NK-92 (cell line): ENCODE measurements around the gene RTCB.
"Not testable (repeated sequence)": the region's sequence is repeated elsewhere in the genome, so short reads cannot be mapped to it uniquely, and the experiment has no call there.

Source experiments
- DNase-seq: peaks from one replicate; lab custom pipeline; 2025; ENCODE audit not compliant: unreplicated experiment; lab: John Stamatoyannopoulos, UW

Gene RTCB

DNA sequence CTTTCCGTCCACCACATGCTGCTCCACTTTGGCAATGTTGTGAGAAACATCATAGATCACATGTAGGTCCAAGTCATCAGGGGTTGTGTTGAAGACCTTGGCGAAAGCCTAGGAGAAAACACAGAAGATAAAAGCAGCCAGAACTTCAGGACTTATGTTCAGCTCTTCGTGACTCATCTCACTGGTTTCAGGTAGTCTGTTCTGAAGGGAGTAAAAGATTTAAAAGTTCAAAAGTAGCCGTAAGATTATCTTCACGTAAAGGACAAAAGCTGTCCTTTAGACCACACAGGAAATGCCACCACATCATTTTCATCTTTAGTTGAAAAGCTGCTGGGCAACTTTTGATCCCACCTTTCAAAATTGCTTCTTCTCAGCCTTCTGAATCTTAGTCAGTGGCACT, 16.9 kb downstream of the RTCB start:
- no peak for DNase-seq

DNA sequence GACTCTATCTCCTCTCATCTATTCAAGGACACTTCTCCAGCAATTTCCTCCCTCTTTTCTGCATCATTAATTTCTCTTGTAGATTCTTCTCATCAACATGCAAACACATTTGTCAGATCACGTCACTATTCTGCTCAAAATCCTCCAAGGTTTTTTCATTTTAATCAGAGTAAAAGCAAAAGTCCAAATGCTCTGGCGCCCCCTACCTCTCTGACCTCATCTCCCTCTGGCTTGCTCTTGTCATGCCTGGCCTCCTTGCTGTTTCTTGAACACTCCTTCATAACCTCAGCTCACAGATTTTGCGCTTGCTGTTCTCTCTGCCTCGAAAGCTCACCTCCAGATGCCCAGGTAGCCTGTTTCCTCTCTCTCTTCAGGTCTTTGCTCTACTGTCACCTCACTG, 22.4 kb downstream of the RTCB start:
- no peak for DNase-seq

DNA sequence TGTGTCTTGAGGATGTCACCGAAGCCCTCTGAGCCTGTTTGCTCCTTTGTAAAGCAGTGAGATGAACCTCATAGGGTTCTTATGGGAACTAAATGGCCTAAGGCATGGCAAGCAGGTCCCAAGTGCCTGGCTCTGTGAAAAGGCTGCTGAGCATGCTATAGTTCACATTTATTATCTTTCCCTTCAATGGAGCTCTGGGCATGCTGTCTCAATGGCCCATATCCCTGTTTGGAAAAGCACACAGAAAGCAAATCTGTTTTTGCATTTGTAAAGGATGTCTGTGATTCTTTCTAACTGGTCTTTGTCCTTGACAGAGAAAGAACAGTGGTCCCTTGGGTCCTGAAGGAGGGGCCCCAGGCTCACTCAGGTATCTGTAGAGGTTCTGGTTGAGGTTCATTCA, 26.4 kb downstream of the RTCB start:
- no peak for DNase-seq

DNA sequence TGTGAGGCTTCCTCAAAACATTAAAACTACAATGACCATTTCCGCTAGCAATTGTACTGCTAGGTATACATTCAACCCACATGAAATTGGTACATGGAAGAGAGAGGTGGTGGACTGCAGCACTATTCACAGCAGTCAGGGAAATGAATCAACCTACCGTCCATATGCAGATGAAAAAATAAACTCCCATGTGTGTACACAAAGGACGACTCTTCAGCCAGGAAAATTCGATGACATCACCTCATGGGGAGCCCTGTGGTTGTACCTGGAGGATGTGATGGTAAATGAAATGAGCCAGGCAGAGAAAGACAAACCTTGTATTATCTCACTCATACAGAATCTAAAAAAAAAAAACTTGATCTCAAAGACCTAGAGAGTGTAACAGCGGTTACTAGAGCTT, 31.1 kb downstream of the RTCB start:
- DNase-seq: no peak

DNA sequence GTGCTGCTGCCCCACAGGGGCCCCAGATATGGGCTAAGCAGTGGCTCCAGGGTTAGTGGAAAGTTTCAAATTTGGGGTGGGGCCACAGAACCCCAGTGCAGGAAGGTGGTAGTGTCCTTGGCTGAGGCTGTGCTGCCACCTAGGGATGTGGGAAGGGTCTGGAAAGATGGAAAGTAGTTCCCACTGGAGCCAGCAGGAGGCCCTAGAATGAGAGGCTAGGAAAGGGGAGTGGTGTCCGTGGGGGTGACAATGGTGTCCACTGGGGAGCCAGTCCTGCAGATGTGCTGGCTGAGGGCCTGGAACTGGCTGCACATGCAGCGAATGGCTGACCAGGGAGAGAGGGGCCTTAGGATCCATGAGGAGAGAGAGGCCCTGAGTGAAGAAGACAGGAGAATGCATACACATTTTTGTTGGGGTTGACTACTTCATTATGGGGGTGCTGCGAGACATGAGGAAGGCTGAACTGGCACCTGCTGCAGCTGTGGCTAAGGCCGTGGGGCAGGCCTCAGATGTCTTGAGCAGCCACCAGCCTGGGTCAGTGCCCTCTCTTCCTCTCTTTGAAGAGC, 33.3 kb downstream of the RTCB start:
- DNase-seq: no peak

DNA sequence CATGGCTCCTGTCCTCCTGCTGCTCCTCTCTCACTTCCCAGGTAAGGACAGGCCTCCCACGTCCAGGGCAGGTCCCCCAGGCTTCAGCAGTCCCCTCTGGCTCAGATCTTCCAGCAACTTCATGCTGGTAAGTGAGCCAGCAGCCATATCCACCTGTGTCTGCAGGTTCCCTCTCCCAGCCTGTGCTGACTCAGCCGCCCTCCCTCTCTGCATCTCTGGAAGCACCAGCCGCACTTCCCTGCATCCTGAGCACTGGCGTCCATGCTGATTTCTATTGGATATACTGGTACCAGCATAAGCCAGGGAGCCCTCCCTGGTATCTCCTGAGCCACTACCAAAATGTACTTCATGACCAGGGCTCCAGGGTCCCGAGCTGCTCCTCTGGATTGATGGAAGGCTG, 35.4 kb downstream of the RTCB start:
- DNase-seq: no peak

DNA sequence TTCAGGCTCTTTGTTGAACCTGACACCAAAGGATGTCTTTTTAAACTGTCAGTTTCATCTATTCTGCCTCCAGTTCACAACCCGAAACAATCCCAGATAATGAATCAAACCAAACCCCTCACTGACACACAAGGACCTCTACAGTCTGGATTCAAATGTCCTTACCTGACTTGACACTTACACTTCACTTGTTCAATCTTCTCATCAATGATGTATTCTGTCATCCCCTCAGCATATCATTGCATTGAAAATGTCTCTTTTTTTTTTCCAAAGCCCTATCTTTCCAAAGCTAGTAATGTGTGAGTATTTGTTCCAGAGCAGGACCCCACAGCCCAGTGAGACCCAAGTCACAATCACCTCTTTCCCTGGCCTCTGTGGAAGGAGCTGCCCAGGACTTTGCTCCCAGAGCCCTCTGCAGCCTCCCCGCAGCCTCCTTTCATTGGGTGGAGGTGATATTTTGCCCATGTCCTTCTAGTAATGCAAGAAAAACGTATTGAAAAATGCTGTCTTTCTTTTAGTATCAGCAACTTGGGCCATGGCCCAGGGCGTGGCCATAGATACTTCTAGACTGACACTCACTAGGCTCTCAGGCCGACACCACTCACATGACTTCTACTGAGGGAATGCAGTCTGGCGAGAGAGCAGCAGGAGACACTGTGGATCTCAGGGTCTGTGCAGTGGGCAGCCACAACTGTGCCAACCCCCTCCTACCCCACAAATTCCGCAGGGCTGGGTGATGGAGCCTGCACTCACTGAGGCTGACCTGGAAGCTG, 36.2 kb downstream of the RTCB start:
- DNase-seq: no peak

DNA sequence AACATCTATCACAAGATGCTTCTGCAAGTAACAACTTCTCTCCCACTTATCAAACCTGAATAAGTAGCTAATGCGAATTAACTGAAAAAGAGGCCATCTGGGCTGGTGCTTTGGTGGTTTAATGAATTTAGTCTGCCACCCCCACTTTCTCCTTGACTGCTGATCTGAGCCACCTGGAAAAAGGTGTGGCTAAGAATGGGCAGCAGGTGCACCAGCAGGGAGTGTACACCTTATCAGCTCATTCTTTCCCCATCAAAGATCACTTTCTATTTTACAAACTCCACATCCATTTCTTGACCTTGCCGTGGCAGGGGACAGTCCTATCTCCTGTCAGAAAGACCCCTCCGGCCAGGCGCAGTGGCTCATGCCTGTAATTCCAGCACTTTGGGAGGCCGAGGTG, 47.8 kb downstream of the RTCB start:
- no peak for DNase-seq

DNA sequence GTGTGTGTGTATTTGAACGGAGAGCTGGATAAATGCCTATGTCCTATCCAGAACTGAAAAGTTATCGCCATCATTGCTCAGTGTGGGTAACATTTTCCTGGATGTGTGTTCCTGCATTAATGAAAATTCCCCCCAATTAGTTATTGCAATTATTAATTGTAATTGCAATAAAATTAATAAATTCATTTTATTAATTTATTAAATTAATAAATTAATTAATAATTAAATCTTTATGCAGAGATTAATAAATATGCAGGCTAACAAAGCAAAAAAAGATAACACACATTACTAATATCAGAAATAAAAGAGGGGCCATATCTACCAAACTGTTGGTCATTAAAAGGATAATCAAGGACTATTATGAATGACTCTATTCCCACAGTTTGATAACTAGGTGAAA, 50.8 kb downstream of the RTCB start:
- no peak for DNase-seq

DNA sequence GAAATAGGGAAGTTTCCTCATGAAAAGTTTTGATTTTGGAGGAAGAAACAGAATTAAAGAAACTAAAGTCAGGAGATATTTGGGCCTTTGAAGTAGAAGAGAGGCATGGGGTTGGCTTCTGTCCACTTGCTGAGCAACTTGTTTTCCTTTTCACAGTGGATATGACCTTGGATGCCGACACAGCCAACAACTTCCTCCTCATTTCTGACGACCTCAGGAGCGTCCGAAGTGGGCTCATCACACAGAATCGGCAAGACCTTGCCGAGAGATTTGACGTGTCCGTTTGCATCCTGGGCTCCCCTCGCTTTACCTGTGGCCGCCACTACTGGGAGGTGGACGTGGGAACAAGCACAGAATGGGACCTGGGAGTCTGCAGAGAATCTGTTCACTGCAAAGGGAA, 52.0 kb downstream of the RTCB start:
- DNase-seq: not testable (repeated sequence)

DNA sequence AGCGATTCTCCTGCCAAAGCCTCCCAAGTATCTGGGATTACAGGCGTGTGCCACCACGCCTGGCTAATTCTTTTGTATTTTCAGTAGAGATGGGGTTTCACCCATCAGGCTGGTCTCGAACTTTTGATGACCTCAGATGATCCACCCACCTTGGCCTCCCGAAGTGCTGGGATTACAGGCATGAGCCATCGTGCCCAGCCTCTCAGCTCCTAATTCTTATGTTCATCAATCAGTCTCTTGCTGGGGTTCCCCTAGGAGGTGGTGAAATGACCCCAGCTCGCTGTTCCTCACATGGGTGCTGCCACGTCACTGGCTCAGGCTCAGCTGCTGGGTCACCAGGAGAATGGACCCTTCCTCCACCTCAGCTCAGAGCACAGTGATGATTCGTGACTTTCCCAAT, 54.5 kb downstream of the RTCB start, which contains the start of gene RFPL3:
TSS of gene RFPL3 (plus strand) at position 301 of the 400 bp plus-strand sequence. CDS start 205 bp downstream, outside the sequence.
- DNase-seq: not testable (repeated sequence)

DNA sequence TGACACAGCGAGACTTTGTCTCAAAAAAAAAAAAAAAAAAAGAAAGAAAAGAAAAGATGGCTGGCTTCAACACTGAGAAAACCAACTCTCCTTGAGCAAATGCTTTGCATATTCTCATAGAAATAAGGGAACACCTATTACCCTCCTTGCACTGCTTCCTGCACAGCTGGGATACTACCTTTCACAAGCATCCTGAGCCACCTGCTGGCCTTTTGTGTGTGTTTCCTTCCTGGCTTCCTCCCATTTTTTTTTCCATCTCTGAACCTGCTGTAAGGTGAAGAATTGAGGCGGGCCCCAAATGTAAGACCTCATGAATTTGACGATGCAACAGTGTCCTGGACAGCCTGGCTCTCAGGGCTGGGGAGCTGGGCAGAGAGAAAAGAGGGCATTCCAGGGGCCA, 56.3 kb downstream of the RTCB start:
- no peak for DNase-seq

DNA sequence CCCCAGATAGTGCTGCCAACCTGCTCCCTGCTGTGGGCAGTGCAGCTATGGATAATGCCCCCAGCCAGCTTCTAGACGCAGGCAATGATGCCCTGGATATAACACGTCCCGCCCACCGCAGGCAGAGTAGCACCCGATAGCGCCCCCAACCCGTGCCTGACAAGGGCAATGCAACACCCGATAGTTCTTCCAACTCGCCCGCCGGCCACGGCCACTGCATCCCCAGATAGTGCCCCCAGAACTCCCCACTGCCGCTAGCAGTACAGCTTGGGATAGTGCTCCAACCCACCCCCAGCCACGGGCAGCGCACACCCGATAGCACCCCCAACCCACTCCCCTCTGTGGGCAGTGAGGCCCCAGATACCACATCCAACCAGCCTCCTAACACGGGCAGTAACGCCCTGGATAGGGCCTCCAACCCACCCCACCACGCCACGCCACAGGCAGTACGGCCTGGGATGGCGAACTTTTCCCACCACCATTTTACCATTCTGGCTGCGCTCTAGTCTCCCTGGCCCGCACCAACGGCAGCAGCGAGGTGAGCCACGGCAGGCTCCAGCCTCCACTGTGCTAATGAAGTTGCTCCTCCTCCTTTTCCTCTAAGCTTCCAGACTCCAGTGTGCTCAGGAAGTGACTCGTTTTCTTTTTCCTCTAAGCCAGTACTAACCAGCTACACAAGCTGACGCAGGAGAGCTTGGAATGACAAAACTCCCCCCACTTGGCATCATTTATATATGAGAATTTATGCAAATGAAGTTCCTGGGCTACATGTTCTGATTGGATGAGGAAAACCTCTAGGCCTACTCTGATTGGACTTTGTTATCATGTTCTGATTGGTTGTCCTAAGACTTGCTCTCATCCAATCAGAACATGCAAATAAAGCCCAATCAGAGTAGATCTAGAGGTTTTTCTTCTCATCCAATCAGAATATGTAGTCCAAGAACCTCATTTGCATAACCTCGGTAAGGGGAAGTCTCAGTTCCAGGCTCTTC, 57.4 kb downstream of the RTCB start:
- DNase-seq: no peak

DNA sequence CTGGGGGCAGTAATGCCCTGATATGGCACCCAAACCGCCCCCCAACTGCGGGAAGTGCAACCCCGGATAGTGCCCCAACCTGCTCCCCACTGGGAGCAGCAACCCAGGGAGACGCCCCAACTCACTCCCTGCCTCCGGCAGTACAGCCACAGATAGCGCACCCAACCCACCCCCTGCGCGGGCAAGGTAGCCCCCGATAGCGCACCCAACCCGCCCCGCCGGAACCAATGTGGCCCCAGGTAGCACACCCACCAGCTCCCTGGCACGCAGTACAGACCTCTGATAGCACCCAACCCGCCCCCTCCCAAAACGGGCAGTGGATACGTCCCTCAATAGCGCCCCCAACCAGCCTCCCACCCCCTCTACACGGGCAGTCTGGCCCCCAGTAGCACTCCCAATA, 58.2 kb downstream of the RTCB start:
- DNase-seq: no peak

DNA sequence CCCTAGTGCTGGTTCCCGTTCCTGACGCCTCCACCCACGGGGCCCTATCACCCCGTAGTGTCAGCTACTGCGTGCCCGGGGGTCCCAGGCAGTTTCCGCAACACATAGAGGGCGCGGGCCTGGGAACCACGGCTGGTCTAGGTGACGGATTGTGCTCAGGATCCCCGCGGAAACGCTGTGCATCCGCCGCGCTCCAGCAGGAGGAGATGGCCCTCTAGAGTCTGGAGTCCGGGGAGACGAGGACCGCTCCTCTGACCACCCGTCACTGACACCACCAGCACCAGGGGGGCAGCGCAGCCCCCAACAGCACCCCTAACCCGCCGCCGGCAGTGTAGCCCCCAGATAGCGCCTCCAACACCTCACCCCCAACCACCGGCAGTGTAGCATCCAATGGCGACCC, 58.8 kb downstream of the RTCB start:
- no peak for DNase-seq

DNA sequence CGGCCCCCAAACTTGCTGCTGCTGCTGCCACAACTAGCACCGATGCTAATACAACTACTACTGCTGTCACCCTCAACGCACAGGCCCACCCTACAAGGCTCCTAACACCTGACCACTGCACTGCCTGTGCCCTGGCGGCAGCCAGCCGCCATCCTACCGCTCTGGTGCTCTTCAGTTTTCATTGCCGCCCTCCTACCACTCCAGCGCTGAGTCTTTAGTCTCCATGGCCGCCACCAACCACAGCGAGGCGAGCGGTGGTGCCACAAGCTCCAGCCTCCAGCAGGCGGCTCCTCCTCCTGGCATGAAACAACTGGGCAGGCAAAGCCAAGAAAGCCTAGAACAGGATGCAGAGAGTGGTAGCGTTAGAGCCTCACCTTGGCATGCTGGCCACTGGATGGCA, 59.4 kb downstream of the RTCB start:
- no peak for DNase-seq

DNA sequence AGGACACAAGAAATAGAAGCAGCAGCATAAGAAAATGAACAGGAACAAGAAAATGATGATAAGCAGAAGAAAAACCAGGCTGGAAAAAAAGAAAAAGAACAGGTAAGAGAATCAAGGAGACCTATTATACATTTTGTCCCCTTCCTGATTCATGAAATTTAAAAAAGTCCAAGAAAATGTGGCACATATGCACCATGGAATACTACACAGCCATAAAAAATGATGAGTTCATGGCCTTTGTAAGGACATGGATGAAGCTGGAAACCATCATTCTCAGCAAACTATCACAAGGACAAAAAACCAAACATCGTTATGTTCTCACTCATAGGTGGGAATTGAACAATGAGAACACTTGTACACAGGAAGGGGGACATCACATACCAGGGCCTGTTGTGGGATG, 60.2 kb downstream of the RTCB start:
- DNase-seq: not testable (repeated sequence)

DNA sequence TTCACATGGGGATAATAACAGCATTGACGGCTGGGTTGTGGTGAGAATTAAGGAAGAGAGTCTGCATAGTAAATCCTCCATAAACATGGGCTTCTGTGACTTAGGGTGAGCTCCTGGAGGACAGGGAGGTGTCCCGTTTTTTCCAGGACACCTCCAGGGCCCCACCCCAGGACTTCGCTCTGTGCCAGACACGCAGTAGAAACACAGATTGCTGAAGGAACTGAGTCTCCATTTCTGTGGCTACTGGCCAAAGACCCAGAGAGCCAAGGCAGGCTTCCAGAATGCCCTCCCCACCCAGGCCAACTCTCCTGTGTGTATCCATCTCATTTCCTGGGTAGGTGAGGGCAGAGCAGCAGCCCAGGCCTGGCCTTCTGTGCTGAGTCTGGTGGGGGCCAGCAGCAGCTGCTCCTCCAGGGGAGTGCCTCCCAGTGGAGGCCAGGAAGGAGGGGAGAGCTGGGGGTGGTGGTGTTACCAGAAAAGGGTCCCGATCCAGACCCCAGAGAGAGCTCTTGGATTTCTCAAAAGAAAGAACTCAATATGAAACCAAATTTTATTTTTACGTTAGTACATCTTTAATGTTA, 63.9 kb downstream of the RTCB start:
- DNase-seq: no peak

DNA sequence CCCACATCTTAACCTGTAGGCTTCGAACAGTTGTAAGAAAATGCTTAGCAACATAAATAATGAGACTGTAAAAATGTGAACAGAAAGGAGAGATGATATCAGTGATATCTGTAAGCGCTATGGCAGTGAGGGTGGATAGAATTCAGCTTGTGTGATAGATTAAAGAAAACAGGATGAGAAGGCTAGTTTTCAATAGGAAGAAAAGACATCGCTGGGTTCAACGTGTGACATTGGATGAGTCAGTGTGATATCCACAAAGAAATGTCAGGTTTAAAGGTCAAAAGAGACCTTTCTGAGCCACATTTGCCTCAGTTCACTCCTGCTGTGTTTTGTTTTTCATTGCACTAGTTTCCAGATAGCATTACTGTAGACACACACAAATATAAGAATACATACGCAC, 68.1 kb downstream of the RTCB start:
- no peak for DNase-seq

DNA sequence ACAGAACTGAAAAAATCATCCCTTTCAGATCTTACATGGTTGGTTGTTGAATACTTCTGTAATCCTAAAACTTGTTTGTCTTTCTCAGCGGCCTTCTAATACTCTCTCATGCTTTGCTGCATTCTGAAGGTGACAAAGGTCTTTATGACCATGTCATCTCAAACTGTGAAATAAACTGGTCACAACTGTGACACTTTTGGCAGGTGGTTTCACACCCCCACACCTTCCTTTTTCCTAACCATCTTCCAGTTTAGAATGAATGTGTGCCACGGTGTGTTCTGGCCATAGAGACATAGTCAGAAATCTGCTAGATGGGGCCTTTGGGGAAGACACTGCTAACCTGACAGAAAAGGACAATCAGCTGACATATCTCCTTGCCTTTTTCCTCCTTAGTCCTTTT, 69.1 kb downstream of the RTCB start:
- no peak for DNase-seq

DNA sequence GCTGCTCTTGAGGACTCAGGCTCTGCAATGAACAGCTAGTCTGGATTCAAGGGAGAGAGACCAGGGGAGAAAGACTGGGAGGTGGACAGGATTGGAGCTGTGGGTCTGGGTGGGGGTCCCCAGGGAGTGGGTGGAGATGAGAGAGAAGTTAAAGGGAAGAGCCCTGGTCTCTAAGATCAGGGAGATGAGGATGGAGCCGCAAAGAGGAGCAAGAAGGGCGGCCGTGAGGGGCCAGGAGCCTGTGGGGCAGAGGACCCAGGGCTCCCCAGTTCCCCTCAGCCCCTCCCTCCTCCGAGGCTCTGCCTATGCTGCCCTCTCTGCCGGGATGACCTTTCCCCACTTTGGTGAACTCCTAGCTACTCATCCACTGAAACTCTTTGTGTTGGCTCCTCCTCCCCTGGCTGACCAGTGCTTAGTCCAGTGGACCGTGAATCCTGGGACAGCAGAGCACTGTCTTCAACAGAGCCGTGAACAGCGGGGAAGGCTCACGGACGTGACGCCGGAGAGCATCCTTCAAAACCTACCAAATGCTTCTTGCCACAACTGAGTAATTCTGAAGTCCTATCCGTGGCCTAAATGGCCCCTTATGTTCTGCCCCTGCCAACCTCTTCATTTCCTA, 70.8 kb downstream of the RTCB start:
- no peak for DNase-seq
